Activated CD8-positive, alpha-beta T cell treated with anti-CD3 and anti-CD28 coated beads for 36 hours (primary cell): ENCODE data around the gene DCLRE1A. TPM values are rescaled to one million over a fixed set of nuclear protein-coding genes. Genes with fewer than 3 reads are reported as not detected.
A peak's percentile ranks its signal among the peaks of the same experiment; 100 is the strongest.

Source experiments
- ATAC-seq: fragments of 200-7000 bp; cut with Tn5 transposase; one replicate; pipeline ENCODE4 v1.10.0; 2021; ENCODE audit warnings: mild to moderate bottlenecking, moderate library complexity
- CTCF ChIA-PET: fragments of 350-600 bp; sonication (Branson Sonifier 250); formaldehyde crosslinking; loops from one replicate; lab custom pipeline; 2021; ENCODE audit warnings: antibody characterized with exemption; lab: Charles Lee
- POLR2A ChIA-PET: fragments of 350-600 bp; sonication (Branson Sonifier 250); formaldehyde crosslinking; loops from one replicate; lab custom pipeline; 2021; ENCODE audit warnings: antibody characterized with exemption; lab: Charles Lee
- DNase-seq: peaks from one replicate; pipeline ENCODE4 v3.0.0-alpha.2; 2020
- H3K27ac Mint-ChIP-seq: one replicate; pipeline ENCODE4 v1.8.0; 2021; ENCODE audit warnings: mild to moderate bottlenecking, mixed read lengths
- H3K27me3 Mint-ChIP-seq: one replicate; pipeline ENCODE4 v1.8.0; 2021; ENCODE audit warnings: mixed read lengths
- H3K36me3 Mint-ChIP-seq: one replicate; pipeline ENCODE4 v1.8.0; 2021; ENCODE audit warnings: low read depth, mixed read lengths
- H3K4me1 Mint-ChIP-seq: one replicate; pipeline ENCODE4 v1.8.0; 2021; ENCODE audit warnings: low read depth, mixed read lengths
- H3K4me3 Mint-ChIP-seq: one replicate; pipeline ENCODE4 v1.8.0; 2021; ENCODE audit warnings: mild to moderate bottlenecking, moderate library complexity, mixed read lengths
- H3K9me3 Mint-ChIP-seq: one replicate; pipeline ENCODE4 v1.8.0; 2021; ENCODE audit warnings: mixed read lengths
- intact Hi-C: fragments of 100-400 bp; cut with micrococcal nuclease; formaldehyde crosslinking; loops from one replicate; pipeline ENCODE4 v1.10.0; 2022
- total RNA-seq, 2 experiments: library from RNA; stranded (reverse); gene quantifications; one replicate each; pipeline ENCODE4 v1.2.3, GENCODE V29; 2021
- TF ChIP-seq, protein P1 (sequence below): fragments of 200-600 bp; IDR thresholded peaks from one replicate; pipeline ENCODE4 v1.8.0; 2022; ENCODE audit warnings: antibody characterized with exemption, mild to moderate bottlenecking

DCLRE1A gene
- total RNA-seq, 2 experiments from 2014 or later, result 14.4 to 15.1 TPM

- no peaks in the 10 kb centered on the region for H3K27me3 Mint-ChIP-seq
- peaks cover 33% of the 10 kb centered on the region for H3K36me3 Mint-ChIP-seq
- H3K27ac Mint-ChIP-seq, result peak overlapping the region; percentile 92
- intact Hi-C loops, result loop anchor here (10.0 kb wide), 2 partner anchors 170 to 190 kb away; partner anchors contain the start of gene ADRB1
- H3K9me3 Mint-ChIP-seq, result no peaks in the 10 kb centered on the region
- peak overlapping the region; percentile 90 for H3K4me3 Mint-ChIP-seq
- CTCF ChIA-PET, result no interaction called here
- peak; percentile 55 for ATAC-seq
- POLR2A ChIA-PET, result no interaction called here
- peaks cover 43% of the 10 kb centered on the region for H3K4me1 Mint-ChIP-seq
- peak; percentile 45 for DNase-seq
- TF ChIP-seq, protein P1, sequence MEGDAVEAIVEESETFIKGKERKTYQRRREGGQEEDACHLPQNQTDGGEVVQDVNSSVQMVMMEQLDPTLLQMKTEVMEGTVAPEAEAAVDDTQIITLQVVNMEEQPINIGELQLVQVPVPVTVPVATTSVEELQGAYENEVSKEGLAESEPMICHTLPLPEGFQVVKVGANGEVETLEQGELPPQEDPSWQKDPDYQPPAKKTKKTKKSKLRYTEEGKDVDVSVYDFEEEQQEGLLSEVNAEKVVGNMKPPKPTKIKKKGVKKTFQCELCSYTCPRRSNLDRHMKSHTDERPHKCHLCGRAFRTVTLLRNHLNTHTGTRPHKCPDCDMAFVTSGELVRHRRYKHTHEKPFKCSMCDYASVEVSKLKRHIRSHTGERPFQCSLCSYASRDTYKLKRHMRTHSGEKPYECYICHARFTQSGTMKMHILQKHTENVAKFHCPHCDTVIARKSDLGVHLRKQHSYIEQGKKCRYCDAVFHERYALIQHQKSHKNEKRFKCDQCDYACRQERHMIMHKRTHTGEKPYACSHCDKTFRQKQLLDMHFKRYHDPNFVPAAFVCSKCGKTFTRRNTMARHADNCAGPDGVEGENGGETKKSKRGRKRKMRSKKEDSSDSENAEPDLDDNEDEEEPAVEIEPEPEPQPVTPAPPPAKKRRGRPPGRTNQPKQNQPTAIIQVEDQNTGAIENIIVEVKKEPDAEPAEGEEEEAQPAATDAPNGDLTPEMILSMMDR, result no peak
These were observed 1.1 kb upstream of the DCLRE1A start for GRCh38 chr10:113854761-113855588.

DNA sequence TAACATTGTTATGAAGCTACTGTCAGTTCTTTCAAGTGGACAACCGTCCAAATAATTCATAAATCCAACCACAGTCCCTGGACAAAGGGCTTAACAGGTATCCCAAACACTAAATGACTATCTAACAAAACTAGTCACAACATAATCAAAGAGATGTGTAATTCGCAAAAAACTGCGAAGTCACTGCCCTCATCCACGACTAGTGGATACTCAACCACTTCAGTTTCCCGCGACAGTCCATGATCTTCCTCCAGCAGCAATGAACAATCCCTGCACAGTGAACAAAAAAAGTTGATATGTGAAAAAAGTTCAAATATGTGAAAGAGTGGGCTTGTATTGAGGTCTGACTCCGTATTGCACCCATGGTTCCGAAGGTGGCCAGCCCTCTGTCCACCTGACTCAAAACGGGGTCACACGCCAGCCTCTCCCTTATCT, 287 bp downstream of the DCLRE1A start:
- ChIA-PET CTCF (interaction anchor here (1.1 to 1.3 kb wide), 2 partner anchors 21 to 224 kb away, joined by 3 read pairs; no protein-coding TSS in a partner anchor), POLR2A (interaction anchor here (0.9 kb wide), 1 partner anchor 192 kb away, joined by 3 read pairs; no protein-coding TSS in a partner anchor)
- peak overlapping the region; percentile 92 for H3K27ac Mint-ChIP-seq
- DNase-seq (no peak), ATAC-seq (no peak)
- H3K4me3 Mint-ChIP-seq, result peak overlapping the region; percentile 90
- H3K27me3 Mint-ChIP-seq, result no peaks in the 10 kb centered on the region
- peaks cover 31% of the 10 kb centered on the region for H3K36me3 Mint-ChIP-seq
- H3K4me1 Mint-ChIP-seq, result peaks cover 51% of the 10 kb centered on the region
- intact Hi-C loops, result loop anchor here (10.0 kb wide), 2 partner anchors 169 to 191 kb away; partner anchors contain the start of gene ADRB1
- no peaks in the 10 kb centered on the region for H3K9me3 Mint-ChIP-seq
- TF ChIP-seq, protein P1, result no peak

DNA sequence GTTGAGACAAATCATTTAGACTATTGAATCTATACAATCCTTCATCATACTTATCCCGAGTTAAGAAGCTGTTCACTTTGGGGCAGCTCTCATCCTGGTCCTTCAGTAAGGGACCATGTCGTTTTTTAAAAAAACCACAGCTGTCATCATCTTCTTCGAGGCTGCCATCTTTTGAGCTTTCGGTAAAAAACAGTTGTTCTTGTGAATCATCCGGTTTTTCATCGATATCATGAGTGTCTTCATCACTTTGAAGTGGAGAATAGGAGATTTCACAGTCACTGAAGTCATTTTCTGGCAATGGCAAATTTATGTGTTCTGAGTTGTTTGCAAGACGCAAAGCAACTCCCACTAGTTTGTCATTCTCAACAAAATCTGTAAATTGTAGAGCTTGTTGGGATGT, 3.9 kb downstream of the DCLRE1A start:
- peaks cover 36% of the 10 kb centered on the region for H3K36me3 Mint-ChIP-seq
- peak overlapping the region; percentile 27 for H3K4me3 Mint-ChIP-seq
- H3K4me1 Mint-ChIP-seq, result peaks cover 36% of the 10 kb centered on the region
- H3K27ac Mint-ChIP-seq, result peak overlapping the region; percentile 48
- ATAC-seq (no peak), DNase-seq (no peak)
- H3K9me3 Mint-ChIP-seq, result no peaks in the 10 kb centered on the region
- ChIA-PET CTCF (interaction anchor here (0.8 to 1.3 kb wide), 4 partner anchors 9 to 170 kb away, joined by 3 to 5 read pairs (median 4); partner anchors contain the start of gene CASP7), POLR2A (no interaction called here)
- TF ChIP-seq, protein P1, result no peak
- H3K27me3 Mint-ChIP-seq, result no peaks in the 10 kb centered on the region
- intact Hi-C loops, result loop anchor here (10.0 kb wide), 2 partner anchors 165 to 195 kb away; partner anchors contain the start of gene ADRB1

- no peak overlapping the region for H3K4me3 Mint-ChIP-seq
- no peaks in the 10 kb centered on the region for H3K9me3 Mint-ChIP-seq
- no peaks in the 10 kb centered on the region for H3K27me3 Mint-ChIP-seq
- peaks cover 37% of the 10 kb centered on the region for H3K36me3 Mint-ChIP-seq
- ChIA-PET POLR2A (no interaction called here), CTCF (interaction anchor here (0.8 to 1.6 kb wide), 4 partner anchors 8 to 170 kb away, joined by 3 to 4 read pairs (median 3); partner anchors contain the start of gene CASP7)
- ATAC-seq (no peak), DNase-seq (no peak)
- intact Hi-C loops, result no loop called here
- peaks cover 36% of the 10 kb centered on the region for H3K4me1 Mint-ChIP-seq
- TF ChIP-seq, protein P1, result no peak
- no peak overlapping the region for H3K27ac Mint-ChIP-seq
These were observed 4.6 kb downstream of the DCLRE1A start for GRCh38 chr10:113849140-113849803.
